Sigmoid colon (tissue), 7 donors: ENCODE data around the gene CCDC8. TPM values are rescaled to one million over a fixed set of nuclear protein-coding genes. Genes with fewer than 3 reads are reported as not detected.

Experiments used
- DNase-seq: peaks from one replicate; pipeline ENCODE4 v3.0.0-alpha.2; 2019
- H3K27ac ChIP-seq, 4 donors: fragments of 200-600 bp; sonication (generic); one replicate each; pipeline ENCODE4 v1.5.1; 2016 to 2019; ENCODE audit warnings: mild to moderate bottlenecking in 1 of 4
- H3K27me3 ChIP-seq, 3 donors: fragments of 200-600 bp; sonication (generic); one replicate each; pipeline ENCODE4 v1.5.1; 2019; ENCODE audit warnings: mild to moderate bottlenecking in 1 of 3
- H3K36me3 ChIP-seq, 4 donors: fragments of 200-600 bp; sonication (generic); one replicate each; pipeline ENCODE4 v1.5.1; 2016 to 2019
- H3K4me1 ChIP-seq, 4 donors: fragments of 200-600 bp; sonication (generic); one replicate each; pipeline ENCODE4 v1.5.1; 2017 to 2019
- H3K4me3 ChIP-seq, 4 donors: fragments of 200-600 bp; sonication (generic); one replicate each; pipeline ENCODE4 v1.5.1; 2017 to 2019; ENCODE audit warnings: mild to moderate bottlenecking in 2 of 4, moderate library complexity in 1 of 4
- H3K9me3 ChIP-seq, 4 donors: fragments of 200-600 bp in 3 of 4; sonication (generic) in 3 of 4; one replicate each; pipeline versions ENCODE4 v1.5.1 to v1.6.1; 2013 to 2019
- EP300 ChIP-seq, 4 donors: sonication (generic); formaldehyde crosslinking; IDR thresholded peaks; one replicate each; pipeline ENCODE4 v1.6.1; 2017; ENCODE audit warnings: antibody characterized with exemption in 4 of 4
- POLR2A ChIP-seq, 2 donors: fragments of 450-650 bp; IDR thresholded peaks; one replicate each; pipeline ENCODE4 v1.6.1; 2016; ENCODE audit warnings: antibody characterized with exemption in 2 of 2, mild to moderate bottlenecking in 2 of 2, moderate library complexity in 2 of 2
- POLR2AphosphoS5 ChIP-seq, 4 donors: sonication (generic); formaldehyde crosslinking; IDR thresholded peaks; one replicate each; pipeline ENCODE4 v1.6.1; 2017; ENCODE audit warnings: antibody characterized with exemption in 4 of 4
- WGBS, 2 donors: extraction: QIAGEN DNeasy Blood & Tissue Kit; methylation state at CpG; one replicate each; pipeline ENCODE4 v1.1.7; 2013; 5-methylcytosine and 5-hydroxymethylcytosine counted together
- intact Hi-C: fragments of 100-400 bp; cut with DNase I; formaldehyde crosslinking; loops from one replicate; pipeline ENCODE4 v1.15.1; 2023
- polyA plus RNA-seq, 3 donors: library from polyadenylated mRNA; stranded (reverse); fragments of 200-250 nt; gene quantifications; one replicate each; pipeline ENCODE4 v1.2.3, GENCODE V29; 2013
- total RNA-seq, 4 donors: library from RNA; depleted of rRNA; stranded (reverse); fragments of >200 nt; gene quantifications; one replicate each; pipeline ENCODE4 v1.1.0, GENCODE V29; 2016
- TF ChIP-seq, protein P1 (sequence below), 4 experiments: fragments of 450-650 bp in 3 of 4; fragments of 200-600 bp in 1 of 4; IDR thresholded peaks; one replicate each; pipeline ENCODE4 v1.5.1; 2016 to 2019; ENCODE audit warnings: antibody characterized with exemption in 4 of 4, mild to moderate bottlenecking in 3 of 4, moderate library complexity in 2 of 4
- donor health status: healthy with polysubstance abuse.
- donor health status: Bipolar disorder and iron deficiency.
- donor health status: healthy.

Gene CCDC8
- total and polyA plus RNA-seq, 7 donors, result 0.69 to 6.1 (median 3.5) TPM

GRCh38 chr19:46456930-46457329 lies 43.6 kb upstream of the CCDC8 start:
- H3K4me3 ChIP-seq, result no peak overlapping the region
- intact Hi-C loops, result no loop called here
- no peaks in the 10 kb centered on the region for H3K36me3 ChIP-seq
- no peaks in the 10 kb centered on the region for H3K4me1 ChIP-seq
- DNase-seq, result no peak
- H3K27me3 ChIP-seq, result peaks cover 0 to 17% (median 0%) of the 10 kb centered on the region in 3 donors
- 93% methylated on average over 5 of the region's 5 CpGs for WGBS, 2 donors
- H3K27ac ChIP-seq, result no peak overlapping the region
- TF ChIP-seq, protein P1, sequence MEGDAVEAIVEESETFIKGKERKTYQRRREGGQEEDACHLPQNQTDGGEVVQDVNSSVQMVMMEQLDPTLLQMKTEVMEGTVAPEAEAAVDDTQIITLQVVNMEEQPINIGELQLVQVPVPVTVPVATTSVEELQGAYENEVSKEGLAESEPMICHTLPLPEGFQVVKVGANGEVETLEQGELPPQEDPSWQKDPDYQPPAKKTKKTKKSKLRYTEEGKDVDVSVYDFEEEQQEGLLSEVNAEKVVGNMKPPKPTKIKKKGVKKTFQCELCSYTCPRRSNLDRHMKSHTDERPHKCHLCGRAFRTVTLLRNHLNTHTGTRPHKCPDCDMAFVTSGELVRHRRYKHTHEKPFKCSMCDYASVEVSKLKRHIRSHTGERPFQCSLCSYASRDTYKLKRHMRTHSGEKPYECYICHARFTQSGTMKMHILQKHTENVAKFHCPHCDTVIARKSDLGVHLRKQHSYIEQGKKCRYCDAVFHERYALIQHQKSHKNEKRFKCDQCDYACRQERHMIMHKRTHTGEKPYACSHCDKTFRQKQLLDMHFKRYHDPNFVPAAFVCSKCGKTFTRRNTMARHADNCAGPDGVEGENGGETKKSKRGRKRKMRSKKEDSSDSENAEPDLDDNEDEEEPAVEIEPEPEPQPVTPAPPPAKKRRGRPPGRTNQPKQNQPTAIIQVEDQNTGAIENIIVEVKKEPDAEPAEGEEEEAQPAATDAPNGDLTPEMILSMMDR (IDR thresholded peaks at IDR 0.05), result no peak
- TF ChIP-seq POLR2A (IDR thresholded peaks at IDR 0.05) (no peak), POLR2AphosphoS5 (IDR thresholded peaks at IDR 0.05) (no peak), EP300 (IDR thresholded peaks at IDR 0.05) (no peak)
- no peaks in the 10 kb centered on the region for H3K9me3 ChIP-seq

DNA sequence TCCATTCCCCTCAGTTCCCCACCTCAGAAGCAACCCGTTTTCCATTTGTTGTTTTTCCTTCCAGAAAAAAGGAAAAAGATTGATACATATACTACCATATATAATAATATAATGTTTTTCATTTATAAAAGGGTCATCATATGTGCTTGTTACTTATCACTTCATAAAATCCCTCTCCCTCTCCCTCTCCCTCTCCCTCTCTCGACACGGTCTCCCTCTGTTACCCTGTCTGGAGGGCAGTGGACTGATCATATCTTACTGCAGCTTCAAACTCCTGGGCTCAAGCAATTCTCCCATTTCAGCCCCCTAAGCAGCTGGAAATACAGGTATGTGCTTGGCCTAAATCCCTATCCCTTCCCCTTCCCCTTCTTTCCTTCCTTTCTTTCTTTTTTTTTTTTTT lies 40.9 kb upstream of the CCDC8 start:
- no peaks in the 10 kb centered on the region for H3K9me3 ChIP-seq
- TF ChIP-seq, protein P1 (IDR thresholded peaks at IDR 0.05), result no peak
- intact Hi-C loops, result no loop called here
- no peaks in the 10 kb centered on the region for H3K36me3 ChIP-seq
- no peak overlapping the region for H3K27ac ChIP-seq
- WGBS, 2 donors, result 38 to 68% methylated on average over 3 of the region's 3 CpGs
- H3K4me3 ChIP-seq, result no peak overlapping the region
- peaks cover 0 to 17% (median 0%) of the 10 kb centered on the region in 3 donors for H3K27me3 ChIP-seq
- no peaks in the 10 kb centered on the region for H3K4me1 ChIP-seq
- no peak for DNase-seq

DNA sequence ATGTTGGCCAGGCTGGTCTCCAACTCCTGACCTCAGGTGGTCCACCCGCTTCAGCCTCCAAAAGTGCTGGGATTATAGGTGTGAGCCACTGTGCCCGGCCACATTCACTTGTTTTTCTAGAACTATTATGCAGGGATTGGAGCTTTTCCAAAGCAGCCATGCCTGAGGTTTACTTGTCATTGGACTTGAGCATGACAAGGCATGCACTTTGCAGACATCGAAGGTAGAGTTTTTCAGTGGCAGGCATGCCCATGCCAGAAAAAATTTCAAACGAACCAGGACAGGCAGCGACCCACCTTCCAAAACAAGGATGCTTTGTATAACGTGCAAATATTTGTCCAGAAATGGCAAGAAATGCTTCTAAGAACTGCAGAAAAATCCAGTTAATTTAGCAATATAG lies 40.3 kb upstream of the CCDC8 start:
- intact Hi-C loops, result no loop called here
- Histone ChIP-seq H3K36me3 (no peaks in the 10 kb centered on the region), H3K27ac (no peak overlapping the region), H3K4me3 (no peak overlapping the region), H3K4me1 (no peaks in the 10 kb centered on the region), H3K27me3 (peaks cover 0 to 17% (median 0%) of the 10 kb centered on the region in 3 donors), H3K9me3 (no peaks in the 10 kb centered on the region)
- TF ChIP-seq EP300 (IDR thresholded peaks at IDR 0.05) (no peak), POLR2A (IDR thresholded peaks at IDR 0.05) (no peak), POLR2AphosphoS5 (IDR thresholded peaks at IDR 0.05) (no peak)
- TF ChIP-seq, protein P1 (IDR thresholded peaks at IDR 0.05), result no peak
- WGBS, 2 donors, result 55 to 81% methylated on average over 6 of the region's 6 CpGs
- DNase-seq, result no peak

DNA sequence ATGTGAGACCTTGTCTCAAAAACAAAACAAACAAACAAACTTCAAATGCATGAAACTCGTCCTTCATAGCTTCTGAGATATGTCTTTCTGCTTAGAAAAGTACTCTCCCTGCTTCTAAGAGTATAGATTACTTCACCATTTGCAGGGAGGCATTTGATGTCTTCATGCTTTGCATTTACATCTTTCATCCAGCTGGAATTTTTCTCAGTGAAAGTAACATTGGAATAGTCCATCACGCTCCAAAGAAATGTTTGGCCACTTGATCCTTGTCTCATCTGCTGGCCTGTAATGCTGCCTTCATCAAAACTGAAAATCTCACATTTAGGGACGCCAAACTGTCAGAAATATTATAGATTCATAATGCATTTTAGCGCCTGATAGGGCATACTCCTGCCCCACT lies 38.8 kb upstream of the CCDC8 start:
- WGBS, 2 donors, result 37 to 49% methylated on average over 4 of the region's 4 CpGs
- intact Hi-C loops, result no loop called here
- Histone ChIP-seq H3K4me1 (no peaks in the 10 kb centered on the region), H3K27ac (no peak overlapping the region), H3K9me3 (no peaks in the 10 kb centered on the region), H3K36me3 (no peaks in the 10 kb centered on the region), H3K27me3 (peaks cover 0 to 7% (median 0%) of the 10 kb centered on the region in 3 donors), H3K4me3 (no peak overlapping the region)
- no peak for DNase-seq
- TF ChIP-seq, protein P1 (IDR thresholded peaks at IDR 0.05), result no peak
- no peak for TF ChIP-seq POLR2AphosphoS5 (IDR thresholded peaks at IDR 0.05)
- TF ChIP-seq POLR2A (IDR thresholded peaks at IDR 0.05), result no peak
- no peak for TF ChIP-seq EP300 (IDR thresholded peaks at IDR 0.05)

- H3K27ac ChIP-seq, result no peak overlapping the region
- H3K4me3 ChIP-seq, result no peak overlapping the region
- H3K27me3 ChIP-seq, result no peaks in the 10 kb centered on the region
- no peak for DNase-seq
- intact Hi-C loops, result no loop called here
- no peaks in the 10 kb centered on the region for H3K9me3 ChIP-seq
- no peak for TF ChIP-seq POLR2AphosphoS5 (IDR thresholded peaks at IDR 0.05)
- no peak for TF ChIP-seq POLR2A (IDR thresholded peaks at IDR 0.05)
- TF ChIP-seq EP300 (IDR thresholded peaks at IDR 0.05), result no peak
- TF ChIP-seq, protein P1 (IDR thresholded peaks at IDR 0.05), result no peak
- no peaks in the 10 kb centered on the region for H3K4me1 ChIP-seq
- no peaks in the 10 kb centered on the region for H3K36me3 ChIP-seq
- WGBS, 2 donors, result 71 to 82% methylated on average over 6 of the region's 6 CpGs
Measured at GRCh38 chr19:46451352-46451751, 38.0 kb upstream of the CCDC8 start.
